Transverse colon (tissue), 4 donors: ENCODE measurements around the gene PPIAL4G. TPM values are rescaled to one million over a fixed set of nuclear protein-coding genes. Genes with fewer than 3 reads are reported as not detected.
"Not testable (repeated sequence)": the region's sequence is repeated elsewhere in the genome, so short reads cannot be mapped to it uniquely, and the experiment has no call there.

Experiments
- DNase-seq: peaks from one replicate; pipeline ENCODE4 v3.0.0-alpha.2; 2019
- H3K27ac ChIP-seq, 4 donors: fragments of 200-600 bp; sonication (generic); 2 replicates each; pipeline ENCODE4 v1.5.1; 2016 to 2018; ENCODE audit warnings: inconsistent platforms in 4 of 4
- H3K27me3 ChIP-seq: fragments of 200-600 bp; sonication (generic); 2 replicates; pipeline ENCODE4 v1.5.1; 2017; ENCODE audit warnings: inconsistent platforms
- H3K36me3 ChIP-seq, 4 donors: fragments of 200-600 bp; sonication (generic); 2 replicates each; pipeline ENCODE4 v1.5.1; 2017 to 2019; ENCODE audit warnings: inconsistent platforms in 4 of 4
- H3K4me1 ChIP-seq, 4 donors: fragments of 200-600 bp; sonication (generic); 2 replicates each; pipeline ENCODE4 v1.5.1; 2017 to 2020; ENCODE audit warnings: inconsistent platforms in 4 of 4
- H3K4me3 ChIP-seq, 4 donors: fragments of 200-600 bp; sonication (generic); 1 replicate in 1 of 4; 2 replicates in 3 of 4; pipeline versions ENCODE4 v1.5.1 to v1.6.1; 2017 to 2019; ENCODE audit warnings: inconsistent platforms in 4 of 4
- H3K9me3 ChIP-seq, 2 donors: fragments of 200-600 bp; sonication (generic); 2 replicates each; pipeline ENCODE4 v1.5.1; 2017 to 2019; ENCODE audit warnings: inconsistent platforms in 2 of 2
- CTCF ChIP-seq, 5 experiments: fragments of 200-600 bp in 3 of 5; fragments of 450-650 bp in 2 of 5; sonication (generic) in 3 of 5; IDR thresholded peaks; 1 replicate in 2 of 5; 2 replicates in 3 of 5; pipeline ENCODE4 v1.5.1; 2016 to 2017; ENCODE audit warnings: antibody characterized with exemption in 5 of 5, inconsistent platforms in 3 of 5, mild to moderate bottlenecking in 2 of 5, moderate library complexity in 1 of 5
- EP300 ChIP-seq: sonication (generic); formaldehyde crosslinking; IDR thresholded peaks from one replicate; pipeline ENCODE4 v1.6.1; 2017; ENCODE audit warnings: antibody characterized with exemption, low read depth
- POLR2A ChIP-seq: fragments of 450-650 bp; IDR thresholded peaks from one replicate; pipeline ENCODE4 v1.6.1; 2016; ENCODE audit warnings: antibody characterized with exemption, mild to moderate bottlenecking, moderate library complexity
- POLR2AphosphoS5 ChIP-seq, 3 donors: sonication (generic); formaldehyde crosslinking; IDR thresholded peaks; one replicate each; pipeline ENCODE4 v1.6.1; 2016; ENCODE audit warnings: antibody characterized with exemption in 3 of 3
- WGBS, 2 donors: methylation state at CpG; one replicate each; pipeline ENCODE4 v1.1.5; 2018; ENCODE audit warnings: low coverage in 1 of 2; 5-methylcytosine and 5-hydroxymethylcytosine counted together
- in situ Hi-C, 4 donors: fragments of 200-750 bp; cut with MboI; loops; one replicate each; pipeline versions ENCODE4 v1.15.0 to v1.15.1; 2017; ENCODE audit warnings: low sequenced_read_pairs in 3 of 4, low pct_ligation_motif_present in 1 of 4, low pct_unique_long_range_greater_than_20kb in 1 of 4
- intact Hi-C: fragments of 100-400 bp; cut with DNase I; formaldehyde crosslinking; loops from one replicate; pipeline ENCODE4 v1.15.1; 2023; ENCODE audit warnings: low total_unique reads
- small RNA-seq, 4 donors: library from RNA; depleted of rRNA; stranded (forward); fragments of <200 nt; gene quantifications; one replicate each; pipeline ENCODE3, GENCODE V24; 2016
- total RNA-seq, 4 donors: library from RNA; depleted of rRNA; stranded (reverse); fragments of >200 nt; gene quantifications; one replicate each; pipeline ENCODE4 v1.1.0, GENCODE V29; 2016

PPIAL4G gene
- total RNA-seq, 4 donors from 2014 or later, result 0.16 TPM; not detected in 3

- no peak overlapping the region for H3K4me3 ChIP-seq
- DNase-seq, result no peak
- peaks cover 0 to 3% (median 0%) of the 10 kb centered on the region in 4 donors for H3K36me3 ChIP-seq
- in situ Hi-C loops, result no loop called here
- no peaks in the 10 kb centered on the region for H3K27me3 ChIP-seq
- intact Hi-C loops, result no loop called here
- 90 to 91% methylated on average over 3 to 4 of the region's 4 CpGs for WGBS, 2 donors
- no peak for TF ChIP-seq CTCF (IDR thresholded peaks at IDR 0.05)
- no peak for TF ChIP-seq EP300
- peaks cover 0 to 9% (median 0%) of the 10 kb centered on the region in 4 donors for H3K4me1 ChIP-seq
- no peak overlapping the region for H3K27ac ChIP-seq
- H3K9me3 ChIP-seq, result no peaks in the 10 kb centered on the region
These were observed 47.7 kb downstream of the PPIAL4G start for GRCh38 chr1:148435406-148435805.

- Histone ChIP-seq H3K4me1 (peaks cover 0 to 9% (median 0%) of the 10 kb centered on the region in 4 donors), H3K9me3 (no peaks in the 10 kb centered on the region), H3K27me3 (no peaks in the 10 kb centered on the region), H3K4me3 (no peak overlapping the region), H3K36me3 (peaks cover 0 to 3% (median 0%) of the 10 kb centered on the region in 4 donors), H3K27ac (no peak overlapping the region)
- WGBS, 2 donors, result 96 to 100% methylated on average over 1 to 28 of the region's 28 CpGs
- TF ChIP-seq POLR2A (no peak), EP300 (no peak), CTCF (IDR thresholded peaks at IDR 0.05) (no peak), POLR2AphosphoS5 (IDR thresholded peaks at IDR 0.05) (no peak)
- intact Hi-C loops, result no loop called here
- in situ Hi-C loops, result no loop called here
- DNase-seq, result no peak
These were observed 48.3 kb downstream of the PPIAL4G start for GRCh38 chr1:148434832-148435231.

- DNase-seq, H3K36me3 ChIP-seq, H3K27ac ChIP-seq, H3K4me3 ChIP-seq, intact Hi-C loops, H3K4me1 ChIP-seq, H3K27me3 ChIP-seq, in situ Hi-C loops, H3K9me3 ChIP-seq: not testable (repeated sequence)
- 48 to 80% methylated on average over 1 of the region's 1 CpG for WGBS, 2 donors
These were observed 50.2 kb downstream of the PPIAL4G start for GRCh38 chr1:148432916-148433317.

Small RNAs within 50 kb of the gene (small RNA-seq; reads per million reads assigned to genes)
- gene RF00003, result 0 to 0.98 (median 0.29) reads per million in 4 donors

Other genes with a start within 250 kb of the PPIAL4G start
- gene NBPF14, start 112.7 kb upstream of the PPIAL4G start, total RNA-seq, result 10 to 100 TPM; 19.5 to 48.4 (median 32.8) TPM